AG09319 (cell line): ENCODE data around the gene OTUD1.

Experiments
- DNase-seq: peaks from one replicate; pipeline ENCODE4 v3.0.0-alpha.2; 2010; ENCODE audit warnings: low read depth; ENCODE audit errors: extremely low read depth
- CTCF ChIP-seq: IDR thresholded peaks from 2 replicates; pipeline ENCODE4 v1.5.1; 2011; ENCODE audit warnings: low read depth, mild to moderate bottlenecking, inconsistent platforms, low read length, moderate library complexity

OTUD1 gene

GRCh38 chr10:23479798-23480473 lies 41.1 kb downstream of the OTUD1 start:
- no peak for DNase-seq
- no peak for TF ChIP-seq CTCF

GRCh38 chr10:23481363-23481961 lies 42.6 kb downstream of the OTUD1 start:
- no peak for DNase-seq
- TF ChIP-seq CTCF = no peak

- no peak for TF ChIP-seq CTCF
- no peak for DNase-seq
Measured at GRCh38 chr10:23490115-23490514, 51.2 kb downstream of the OTUD1 start.
